HG02870 (cell line): Measurements from ENCODE around the gene RASGRF2.

Experiments
- ATAC-seq: cut with Tn5 transposase; IDR thresholded peaks from one replicate; pipeline ENCODE4 v1.9.1; 2021; ENCODE audit warnings: mild to moderate bottlenecking, moderate library complexity; ENCODE audit not compliant: unreplicated experiment

Gene RASGRF2

GRCh38 chr5:81165493-81166119 lies 205.4 kb downstream of the RASGRF2 start:
- peak; percentile 60 for ATAC-seq

DNA sequence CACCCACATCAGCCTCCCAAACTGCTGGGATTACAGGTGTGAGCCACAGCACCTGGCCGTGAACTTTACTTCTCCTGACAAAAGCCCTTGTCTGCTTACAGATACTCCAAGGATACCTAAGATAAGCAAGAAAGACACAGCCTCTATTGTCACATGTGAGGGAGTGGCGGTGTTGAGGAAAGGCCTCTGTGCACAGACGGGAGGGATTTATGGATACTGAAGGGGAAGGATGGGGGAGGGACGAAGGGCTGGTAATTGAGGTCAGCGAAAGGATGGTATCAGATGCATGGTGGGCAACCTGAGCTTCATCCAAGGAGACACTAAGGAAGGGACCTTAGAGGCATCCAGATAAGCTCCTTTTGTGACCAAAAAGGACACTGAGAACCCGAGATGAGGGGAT lies 206.3 kb downstream of the RASGRF2 start:
- ATAC-seq, result no peak

GRCh38 chr5:81167078-81167477 lies 206.9 kb downstream of the RASGRF2 start:
- ATAC-seq, result no peak

- no peak for ATAC-seq
Measured at GRCh38 chr5:81167544-81167943, 207.4 kb downstream of the RASGRF2 start.

DNA sequence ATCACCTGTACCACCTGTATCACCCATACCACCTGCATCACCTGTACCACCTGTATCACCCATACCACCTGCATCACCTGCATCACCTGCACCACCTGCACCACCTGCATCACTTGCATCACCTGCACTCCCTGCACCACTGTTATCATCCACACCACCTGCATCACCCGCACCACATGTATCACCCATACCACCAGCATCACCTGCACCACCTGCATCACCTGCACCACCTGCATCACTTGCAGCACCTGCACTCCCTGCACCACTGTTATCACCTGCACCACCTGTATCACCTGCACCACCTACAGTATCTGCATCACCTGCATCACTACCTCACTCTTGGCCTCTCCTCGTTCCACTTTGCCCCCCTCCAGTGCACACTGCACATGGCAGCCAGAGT lies 209.8 kb downstream of the RASGRF2 start:
- ATAC-seq, result no peak

- no peak for ATAC-seq
Measured at GRCh38 chr5:81171769-81172168, 211.6 kb downstream of the RASGRF2 start.

- no peak for ATAC-seq
Measured at GRCh38 chr5:81172710-81173109, 212.5 kb downstream of the RASGRF2 start.

DNA sequence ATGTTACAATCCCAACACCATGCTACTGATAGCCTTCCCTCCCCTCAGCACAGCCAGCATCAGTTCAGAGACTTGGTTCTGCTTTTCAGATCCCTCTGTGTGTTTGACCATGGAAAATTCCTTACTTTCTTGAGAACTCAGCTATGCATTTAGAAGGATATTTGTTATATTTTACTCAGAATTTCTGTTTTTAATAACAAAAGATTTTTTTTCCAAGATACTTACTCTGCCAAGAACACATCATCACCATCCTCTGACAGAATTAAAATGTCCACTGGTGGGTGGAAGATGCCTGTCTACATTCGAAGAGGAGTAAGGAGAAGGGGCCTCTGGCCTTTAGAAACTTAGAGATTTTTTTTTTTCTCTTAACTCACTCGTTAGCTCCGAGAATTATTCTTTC lies 216.9 kb downstream of the RASGRF2 start:
- ATAC-seq, result no peak

DNA sequence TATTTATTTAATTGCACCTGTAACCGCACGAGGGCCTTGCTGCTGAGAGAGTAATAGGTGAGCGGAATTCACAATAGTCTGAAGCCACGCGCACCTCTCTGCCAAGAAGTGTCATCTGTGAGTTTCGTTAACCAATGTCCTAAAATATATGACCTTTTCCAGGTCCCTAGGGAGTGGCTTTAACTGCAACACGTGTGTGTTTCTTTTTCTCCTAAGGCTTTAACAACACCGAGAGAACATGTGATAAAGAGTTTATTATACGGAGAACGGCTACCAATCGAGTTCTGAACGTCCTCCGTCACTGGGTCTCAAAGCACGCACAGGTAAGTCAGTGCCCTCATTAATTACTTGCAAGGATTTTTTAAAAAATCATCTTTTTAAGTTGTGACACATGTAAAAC lies 219.8 kb downstream of the RASGRF2 start:
- no peak for ATAC-seq

GRCh38 chr5:81180780-81181460 lies 220.8 kb downstream of the RASGRF2 start:
- no peak for ATAC-seq

DNA sequence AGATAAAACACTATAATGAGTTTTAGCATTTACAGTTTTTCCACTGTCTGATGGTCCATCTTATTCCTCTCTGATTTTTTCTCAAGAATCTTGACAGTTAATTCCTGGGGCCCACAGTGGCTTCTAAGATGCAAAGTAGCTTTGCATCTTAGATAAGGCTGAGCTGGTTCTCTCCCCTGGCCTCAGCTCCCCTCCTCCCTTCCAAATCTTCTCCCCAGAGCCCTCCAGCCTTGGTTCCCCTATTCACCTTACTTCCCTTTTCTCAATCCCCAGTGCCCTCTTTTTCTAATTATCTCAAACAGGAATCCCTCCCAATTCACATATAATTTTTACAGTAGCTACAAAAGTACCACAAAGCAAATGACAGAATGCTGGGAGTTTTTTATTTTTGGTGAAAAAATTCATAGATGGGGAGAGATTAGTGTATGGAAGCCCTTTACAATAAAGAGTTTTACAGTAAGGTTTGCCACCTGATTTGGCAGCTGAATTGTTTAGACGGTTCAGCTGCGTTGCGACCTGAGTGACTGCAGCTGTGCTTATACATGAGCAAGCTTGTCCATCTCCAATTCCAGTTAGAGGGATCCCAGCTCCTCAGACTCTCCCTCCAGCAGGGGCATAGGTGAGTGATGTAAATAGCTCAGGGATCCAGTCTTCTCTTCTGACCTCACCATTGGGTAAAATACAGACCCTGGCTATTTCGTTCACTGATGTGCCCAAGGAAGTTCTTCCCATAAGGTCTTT lies 221.6 kb downstream of the RASGRF2 start:
- ATAC-seq, result no peak

DNA sequence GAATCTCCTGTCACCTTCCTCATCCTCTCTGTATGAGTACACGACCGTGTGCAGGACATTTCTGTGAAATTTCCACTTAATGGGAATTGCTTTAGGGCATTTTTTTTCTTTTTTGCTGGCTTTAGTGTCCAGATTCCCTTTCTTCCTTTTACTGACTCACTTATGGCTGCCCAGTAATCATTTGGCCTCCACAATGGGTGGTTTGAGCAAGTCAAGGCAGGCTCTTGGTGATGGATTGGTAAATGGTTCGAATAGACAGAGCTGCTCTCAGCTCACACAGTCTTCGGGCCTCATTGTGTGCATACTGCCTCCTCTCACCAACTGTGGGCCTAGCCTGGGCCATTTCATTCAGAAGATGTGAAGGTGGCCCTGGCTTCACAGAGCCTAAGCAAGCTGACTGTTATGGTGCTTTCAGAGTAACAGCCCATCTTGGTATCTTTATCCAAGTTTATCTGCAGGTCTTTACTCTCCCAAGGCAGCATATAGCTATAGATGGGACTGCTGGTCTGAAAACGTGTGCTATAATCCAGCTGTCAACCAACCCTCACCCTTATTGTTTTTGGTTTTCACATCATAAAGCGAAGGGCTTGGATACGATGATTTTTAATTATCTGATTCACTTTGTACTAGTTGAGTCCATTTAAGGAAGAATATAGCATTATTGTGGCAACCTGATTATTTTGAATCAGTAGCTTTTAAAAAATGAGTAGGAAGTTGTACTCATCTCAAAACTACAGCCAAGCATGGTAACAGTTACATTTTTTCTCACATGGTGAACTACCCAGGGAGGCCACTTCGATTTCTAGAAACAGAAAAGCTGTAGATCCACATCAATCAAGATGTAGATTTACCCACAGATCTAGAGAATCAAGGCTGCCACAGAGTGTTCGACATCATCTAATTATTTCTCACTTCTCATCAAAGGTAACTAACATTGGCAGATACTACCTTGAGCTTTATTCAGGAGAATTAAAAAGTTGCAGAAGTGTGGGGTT lies 222.5 kb downstream of the RASGRF2 start:
- no peak for ATAC-seq

- no peak for ATAC-seq
Measured at GRCh38 chr5:81183811-81184748, 223.9 kb downstream of the RASGRF2 start.

- ATAC-seq, result no peak
Measured at GRCh38 chr5:81184749-81185110, 224.6 kb downstream of the RASGRF2 start.

DNA sequence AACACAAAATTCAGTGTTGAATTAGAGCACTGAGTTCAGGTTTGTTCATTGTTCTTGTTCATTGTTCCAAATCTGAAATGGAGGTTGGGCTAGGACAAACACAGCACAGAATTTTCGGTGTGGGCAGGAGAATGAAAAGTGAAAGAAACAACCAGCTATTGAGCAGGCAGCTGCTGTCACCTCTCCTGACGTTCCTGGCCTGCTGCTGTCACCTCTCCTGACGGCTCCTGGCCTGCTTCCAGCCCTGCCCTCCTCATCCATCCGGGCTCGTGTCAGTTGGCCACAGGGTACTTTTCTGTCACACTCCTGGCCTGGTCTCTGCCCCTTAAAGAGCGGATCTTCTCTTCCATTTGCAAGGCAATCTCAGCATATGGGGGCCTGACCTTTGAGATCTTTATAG lies 227.7 kb downstream of the RASGRF2 start:
- ATAC-seq, result no peak

- ATAC-seq, result peak; percentile 50
Measured at GRCh38 chr5:81188962-81189361, 228.8 kb downstream of the RASGRF2 start.

- ATAC-seq, result no peak
Measured at GRCh38 chr5:81189875-81190498, 229.8 kb downstream of the RASGRF2 start.

GRCh38 chr5:81191726-81192372 lies 231.7 kb downstream of the RASGRF2 start:
- no peak for ATAC-seq

GRCh38 chr5:81192373-81192750 lies 232.2 kb downstream of the RASGRF2 start:
- ATAC-seq, result no peak
